Bone marrow (tissue), 2 donors: Measurements from ENCODE around the gene LRRC57.
"Not testable (repeated sequence)": the region's sequence is repeated elsewhere in the genome, so short reads cannot be mapped to it uniquely, and the experiment has no call there.

ENCODE experiments used
- DNase-seq, 2 donors: peaks; one replicate each; lab custom pipeline; 2025; lab: John Stamatoyannopoulos, UW

LRRC57 gene

DNA sequence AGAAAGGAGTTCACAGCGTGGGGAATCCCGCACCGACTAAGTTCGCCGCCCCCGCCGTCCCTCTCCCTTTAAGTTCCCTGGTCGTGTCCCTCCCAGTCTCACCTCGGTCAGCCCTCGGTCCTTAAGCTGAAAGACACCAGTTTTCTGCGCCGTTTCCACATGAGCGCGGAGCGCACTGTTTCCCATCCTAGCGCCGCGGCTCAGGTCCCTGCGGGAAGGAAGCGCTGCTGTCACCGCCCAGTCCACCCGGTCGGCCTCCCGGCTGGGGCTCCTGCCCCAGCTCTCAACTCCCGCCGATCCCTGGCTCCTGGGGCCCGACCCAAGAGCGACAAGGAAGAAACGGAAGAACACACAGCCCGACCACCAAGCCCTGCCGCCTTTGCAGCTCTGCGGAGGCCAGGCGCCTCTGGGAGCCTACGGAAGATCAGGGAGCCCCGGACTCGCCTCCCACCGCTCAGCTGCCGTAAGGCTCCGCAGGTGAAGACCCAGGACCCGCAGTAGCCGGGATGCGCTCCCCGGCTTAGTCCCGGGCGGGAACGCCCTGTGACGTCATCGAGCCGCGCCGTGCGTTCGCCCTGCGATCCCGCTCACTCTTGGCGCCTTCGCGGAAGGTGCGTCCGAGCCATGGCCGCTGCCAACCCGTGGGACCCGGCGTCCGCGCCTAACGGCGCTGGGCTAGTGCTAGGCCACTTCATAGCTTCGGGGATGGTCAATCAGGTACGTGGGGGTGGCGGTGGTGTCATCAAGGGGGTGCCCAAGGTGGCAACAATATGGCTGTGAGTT lies at the start of gene LRRC57, which contains the start of gene HAUS2:
TSS of gene LRRC57 (minus strand) at position 545 of the 783 bp plus-strand sequence. CDS start at position 186, 359 bp downstream.
TSS of gene HAUS2 (plus strand) at position 590 of the 783 bp plus-strand sequence. CDS start at position 625, 35 bp downstream.
- peak; percentile 59 to 81 for DNase-seq

DNA sequence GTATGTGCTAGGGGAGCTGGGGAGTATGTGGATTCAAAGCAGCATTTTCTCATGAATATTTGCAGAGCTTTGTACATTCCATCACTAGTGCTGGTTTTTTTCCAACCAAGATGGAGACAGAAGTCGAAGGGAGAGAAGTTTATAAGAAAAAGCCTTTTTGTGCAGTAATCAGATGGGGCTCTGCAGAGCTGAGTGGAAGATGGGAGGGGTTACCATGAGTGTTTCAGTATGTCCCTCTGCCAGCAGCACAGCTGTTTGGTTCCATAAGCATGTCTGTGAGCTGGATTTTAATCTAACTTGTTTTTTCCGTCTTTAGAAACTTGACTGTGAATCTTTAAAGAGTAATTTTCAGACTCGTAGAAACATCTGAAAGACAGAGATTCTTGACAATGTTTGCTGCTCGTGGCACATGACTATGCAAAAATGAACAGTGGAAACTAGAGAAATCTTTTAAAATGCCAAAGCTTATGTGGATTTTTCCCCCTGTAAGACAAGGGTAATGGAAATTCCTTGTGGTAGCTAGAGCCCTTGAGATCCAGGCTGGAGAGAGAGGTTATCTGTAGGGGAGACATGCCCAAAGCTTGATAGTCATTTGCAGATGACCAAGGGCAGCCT lies 47.1 kb upstream of the LRRC57 start:
- no peak for DNase-seq

DNA sequence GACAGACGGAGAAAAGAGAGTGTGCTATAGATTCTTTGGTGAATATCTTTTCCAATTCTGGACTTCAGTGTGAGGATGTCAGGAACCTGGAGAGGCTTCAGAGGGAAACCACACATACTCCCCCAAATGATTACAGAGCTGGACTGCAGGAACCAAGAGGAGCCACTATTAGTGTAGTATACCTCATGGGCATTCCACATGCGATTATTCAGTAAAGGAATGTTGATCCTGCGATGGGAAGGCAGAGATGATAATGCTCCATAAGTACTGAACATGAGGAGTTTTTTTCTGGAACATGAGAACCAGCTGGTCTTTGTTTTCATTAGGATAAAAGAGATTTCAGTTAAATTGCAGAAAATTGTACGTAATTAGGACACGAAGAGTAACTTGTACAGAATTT lies 45.5 kb upstream of the LRRC57 start:
- no peak for DNase-seq

DNA sequence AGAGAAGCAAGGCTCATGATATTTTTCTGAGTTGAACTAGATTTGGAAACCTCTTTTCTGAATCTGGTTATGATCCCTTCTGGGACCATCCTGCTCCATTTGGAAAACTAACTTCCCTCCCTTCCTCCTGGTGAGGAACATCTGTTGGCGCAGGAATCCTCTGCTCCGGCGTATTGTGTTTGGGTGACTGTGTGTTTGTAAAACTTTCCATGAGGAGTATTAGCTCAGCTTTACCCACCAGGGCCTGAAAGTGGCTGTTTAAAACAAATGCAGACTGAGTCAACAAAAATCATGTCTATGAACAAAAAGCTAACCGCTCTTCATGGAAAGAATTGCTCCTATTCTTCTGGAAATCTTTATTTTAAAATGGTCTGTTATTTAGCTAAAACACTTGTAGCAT lies 44.5 kb upstream of the LRRC57 start:
- no peak for DNase-seq

DNA sequence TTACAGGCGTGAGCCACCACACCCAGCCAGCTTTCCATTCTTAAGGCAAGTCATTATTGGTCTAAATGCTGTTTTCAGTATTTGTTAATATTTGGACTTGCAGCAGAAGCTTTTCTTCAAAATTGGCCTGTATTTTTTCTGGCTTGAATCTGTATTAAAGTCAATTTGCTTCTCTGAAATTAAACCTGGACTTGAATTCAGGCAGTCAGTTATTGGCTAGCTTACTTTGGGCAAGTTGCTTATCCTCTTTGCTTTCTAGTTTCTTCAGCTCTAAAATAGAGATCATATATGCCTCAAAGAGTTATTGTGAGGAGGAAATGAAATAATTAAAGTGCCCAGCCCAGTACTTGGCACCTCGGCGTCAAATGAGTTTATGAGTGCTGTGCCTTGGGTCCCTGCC lies 44.1 kb upstream of the LRRC57 start:
- DNase-seq = no peak

DNA sequence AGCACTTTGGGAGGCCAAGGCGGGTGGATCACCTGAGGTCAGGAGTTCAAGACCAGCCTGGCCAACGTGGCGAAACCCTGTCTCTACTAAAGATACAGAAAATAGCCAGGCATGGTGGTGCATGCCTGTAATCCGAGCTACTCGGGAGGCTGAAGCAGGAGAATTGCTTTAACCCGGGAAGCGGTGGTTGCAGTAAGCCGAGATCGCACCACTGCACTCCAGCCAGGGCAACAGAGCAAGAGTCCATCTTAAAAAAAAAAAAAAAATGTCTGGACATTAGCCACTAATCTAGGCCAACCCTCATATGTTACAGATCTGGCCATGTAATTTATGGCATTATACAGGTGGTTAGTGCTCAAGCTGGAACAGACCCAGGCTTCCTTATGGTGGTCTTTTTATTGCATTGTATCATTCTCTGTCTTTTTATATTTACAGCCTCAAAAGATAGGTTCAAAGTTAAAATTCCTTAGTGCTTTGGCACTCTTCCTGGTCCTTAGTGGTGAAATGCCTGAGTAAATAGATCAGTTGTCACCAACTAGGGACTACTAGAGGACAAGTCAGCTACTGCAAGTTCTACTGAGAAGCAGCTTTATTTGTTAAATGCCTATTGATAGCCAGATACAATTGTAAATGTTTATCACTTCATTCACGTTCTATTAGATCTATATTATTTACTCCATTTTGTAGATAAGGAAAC lies 42.8 kb upstream of the LRRC57 start:
- peak in 1 of 2 donors; percentile 12 for DNase-seq

DNA sequence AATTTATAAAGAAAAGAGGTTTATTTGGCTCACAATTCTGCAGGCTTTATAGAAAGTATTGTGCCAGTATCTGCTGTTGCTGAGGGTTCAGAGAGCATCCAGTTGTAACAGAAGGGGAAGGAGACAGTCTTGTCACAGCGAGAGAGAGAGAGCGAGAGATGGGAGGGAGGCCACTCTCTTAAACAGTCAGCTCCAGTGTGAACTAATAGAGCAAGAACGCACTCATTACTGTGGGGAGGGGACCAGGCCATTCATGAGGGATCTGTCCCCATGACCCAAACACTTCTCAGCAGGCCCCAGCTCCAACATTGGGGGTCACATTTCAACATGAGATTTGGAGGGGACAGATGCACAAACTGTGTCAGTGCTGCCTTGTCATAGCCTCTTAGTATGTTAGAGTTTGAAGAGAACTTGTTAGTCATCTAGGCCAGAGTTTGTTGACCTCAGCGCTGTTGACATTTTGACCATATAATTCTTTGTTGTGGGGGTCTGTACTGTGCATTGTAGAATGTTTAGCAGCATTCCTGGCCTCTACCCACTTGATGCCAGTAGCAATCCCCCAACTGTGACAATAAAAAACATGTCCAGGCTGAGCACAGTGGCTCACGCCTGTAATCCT lies 42.1 kb upstream of the LRRC57 start:
- no peak for DNase-seq

DNA sequence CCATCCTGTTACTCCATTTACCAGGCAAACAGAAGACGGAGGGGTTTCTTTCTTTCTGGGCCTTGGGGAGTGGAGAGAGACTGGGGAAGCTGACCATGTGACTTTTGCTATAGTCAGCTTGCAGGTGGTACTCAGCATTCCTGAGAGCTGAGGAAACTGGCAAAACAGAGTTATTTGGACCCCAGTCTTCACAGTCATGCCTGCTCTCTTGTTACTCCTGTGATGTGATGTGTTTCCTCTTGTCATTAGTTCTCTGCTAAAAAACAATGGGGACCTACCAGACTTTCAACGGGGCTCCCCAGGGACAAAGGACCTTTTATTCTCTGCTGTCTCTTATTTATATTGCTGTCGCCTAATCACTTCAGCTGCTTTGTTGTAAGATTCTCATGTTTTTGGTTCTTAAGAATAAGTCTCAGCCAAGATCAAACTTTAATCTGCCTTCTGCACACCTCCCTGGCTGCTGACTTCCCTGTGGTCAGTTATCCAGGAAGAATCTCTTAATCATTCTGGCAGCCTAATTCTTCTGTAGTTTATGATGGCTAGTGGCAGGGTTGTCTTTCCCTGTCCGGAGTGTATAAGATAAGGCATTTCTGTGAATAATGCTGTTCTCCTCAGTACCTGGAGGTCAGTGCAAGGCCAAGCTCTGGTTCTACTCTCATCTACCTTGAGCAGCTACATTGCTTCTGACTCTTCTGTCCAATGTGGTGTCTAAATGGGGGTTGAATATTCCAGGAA lies 35.6 kb upstream of the LRRC57 start:
- no peak for DNase-seq

DNA sequence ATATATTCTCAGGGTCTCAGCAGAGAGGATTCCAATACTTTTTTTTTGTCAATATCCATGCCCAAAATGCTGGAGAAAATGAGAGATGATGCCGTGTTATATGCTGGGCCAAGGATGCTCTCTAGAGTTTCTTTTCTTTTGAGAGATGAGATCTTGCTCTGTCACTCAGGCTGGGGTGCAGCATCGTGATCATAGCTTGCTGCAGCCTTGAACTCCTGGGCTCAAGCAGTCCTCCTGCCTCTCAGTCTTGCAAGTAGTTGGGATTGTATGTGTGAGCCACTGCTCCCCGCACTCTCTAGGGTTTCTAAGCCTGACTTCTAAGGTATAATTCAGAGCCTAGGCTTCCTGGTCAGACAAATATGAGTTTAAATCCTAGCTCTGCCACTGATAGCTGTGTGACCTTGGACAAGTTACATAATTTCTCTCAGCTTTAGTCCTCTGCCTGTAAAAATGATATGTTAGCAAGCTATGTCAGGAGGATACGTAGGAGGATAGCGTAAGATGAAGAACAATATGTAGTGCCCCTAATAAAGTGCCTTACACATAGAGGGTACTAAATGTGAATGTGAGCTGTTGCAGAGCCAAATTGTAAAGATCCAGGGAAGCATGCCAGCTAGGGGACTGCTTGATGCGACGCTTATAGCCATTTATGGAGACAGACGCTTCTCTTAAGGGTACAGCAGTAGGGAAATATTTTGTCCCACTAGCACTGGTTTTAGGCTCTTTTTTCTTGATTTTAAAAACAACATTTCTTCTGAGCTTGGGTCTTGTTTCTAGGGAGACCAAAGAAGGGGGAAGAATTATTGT lies 34.2 kb upstream of the LRRC57 start:
- no peak for DNase-seq

DNA sequence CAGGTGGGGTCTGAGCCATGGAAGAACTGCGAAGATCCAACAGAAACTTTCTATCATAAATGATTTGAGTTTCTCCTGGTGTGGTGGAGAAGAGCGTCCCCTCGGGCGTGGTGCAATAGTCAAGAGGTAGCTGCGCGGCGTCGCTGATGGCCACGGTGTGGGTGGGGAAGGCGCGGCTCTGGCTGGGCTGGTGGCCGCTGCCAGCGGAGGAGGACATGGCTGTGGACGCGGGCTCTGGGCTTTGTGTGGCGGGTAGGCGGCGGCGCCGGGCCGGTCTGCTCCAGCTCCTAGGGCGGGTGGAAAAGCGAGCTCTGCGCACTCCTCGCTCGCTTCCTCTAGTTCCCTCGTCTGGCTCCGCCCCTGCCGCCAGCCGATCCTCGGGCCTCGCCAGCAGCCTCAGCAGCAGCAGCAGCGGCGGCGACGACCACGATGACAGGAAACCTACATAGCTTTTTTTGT lies 32.7 kb upstream of the LRRC57 start:
- peak; percentile 41 to 86 for DNase-seq

DNA sequence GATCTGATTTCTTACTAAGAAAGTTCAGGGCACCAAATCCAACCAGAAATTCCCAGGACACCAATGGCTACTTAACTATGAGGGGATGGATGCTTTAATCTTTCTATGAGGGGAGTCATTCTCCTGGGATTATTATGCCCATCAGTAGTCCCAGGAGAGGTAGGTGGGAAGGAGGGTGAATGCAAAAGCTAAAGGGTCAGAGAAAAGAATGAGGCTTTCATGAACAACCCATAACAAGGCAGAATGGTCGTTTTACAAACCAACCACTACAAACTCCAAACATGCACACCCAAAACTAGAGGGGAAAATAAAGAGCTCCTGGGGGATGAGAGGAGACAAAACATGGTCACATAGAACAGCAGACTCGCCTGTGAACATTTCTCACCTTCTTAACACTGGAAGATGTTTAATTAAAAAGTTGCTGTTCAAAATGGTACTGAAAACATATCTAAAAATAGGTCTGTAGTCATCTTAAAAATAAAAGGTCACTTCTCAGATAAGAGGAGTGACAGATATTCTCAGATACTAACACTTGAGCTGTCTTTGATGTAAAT lies 30.5 kb upstream of the LRRC57 start:
- no peak for DNase-seq

DNA sequence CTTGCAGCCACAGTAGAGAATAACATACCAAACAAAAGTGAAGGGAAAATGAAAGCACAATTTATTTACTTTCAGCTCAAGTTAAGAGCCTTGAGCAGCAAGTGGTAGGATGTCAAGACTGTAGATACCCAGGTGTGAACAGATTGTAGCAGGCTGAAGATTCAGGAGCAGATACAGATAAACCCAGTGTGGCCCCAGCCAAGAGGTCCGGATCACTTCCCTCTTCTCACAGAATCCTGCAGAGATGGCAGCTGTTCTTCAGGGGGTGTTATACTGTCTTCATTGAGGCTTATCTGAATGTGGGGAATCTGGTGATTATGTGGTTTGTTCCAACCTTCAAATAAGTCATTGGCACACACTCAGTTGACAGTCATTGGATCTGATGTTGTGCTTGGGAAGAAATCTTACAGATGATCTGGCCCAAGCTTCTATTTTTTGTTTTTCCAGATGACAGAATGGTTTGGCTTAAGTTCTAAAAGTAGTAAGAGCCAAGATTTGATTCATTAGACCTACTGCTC lies 29.0 kb upstream of the LRRC57 start:
- DNase-seq = no peak

DNA sequence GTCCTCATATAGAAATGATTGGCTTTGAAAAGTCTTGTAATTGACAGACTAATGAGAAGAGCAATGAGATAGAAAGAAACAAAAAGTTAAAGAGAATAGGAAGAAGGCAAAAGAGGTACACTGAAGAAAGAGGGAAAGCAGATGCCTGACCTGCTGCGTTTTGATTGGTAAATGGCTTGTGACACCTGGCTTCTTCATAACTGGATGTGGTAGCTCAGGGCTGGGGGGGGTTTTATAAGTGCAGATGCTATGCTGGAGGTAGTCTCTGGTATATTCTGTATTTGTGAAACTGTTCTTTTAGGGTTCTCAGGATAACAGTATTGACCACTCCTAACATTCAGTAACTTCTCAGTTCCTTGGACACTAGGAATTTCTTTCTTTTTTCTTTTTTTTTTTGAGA lies 28.2 kb upstream of the LRRC57 start:
- no peak for DNase-seq

DNA sequence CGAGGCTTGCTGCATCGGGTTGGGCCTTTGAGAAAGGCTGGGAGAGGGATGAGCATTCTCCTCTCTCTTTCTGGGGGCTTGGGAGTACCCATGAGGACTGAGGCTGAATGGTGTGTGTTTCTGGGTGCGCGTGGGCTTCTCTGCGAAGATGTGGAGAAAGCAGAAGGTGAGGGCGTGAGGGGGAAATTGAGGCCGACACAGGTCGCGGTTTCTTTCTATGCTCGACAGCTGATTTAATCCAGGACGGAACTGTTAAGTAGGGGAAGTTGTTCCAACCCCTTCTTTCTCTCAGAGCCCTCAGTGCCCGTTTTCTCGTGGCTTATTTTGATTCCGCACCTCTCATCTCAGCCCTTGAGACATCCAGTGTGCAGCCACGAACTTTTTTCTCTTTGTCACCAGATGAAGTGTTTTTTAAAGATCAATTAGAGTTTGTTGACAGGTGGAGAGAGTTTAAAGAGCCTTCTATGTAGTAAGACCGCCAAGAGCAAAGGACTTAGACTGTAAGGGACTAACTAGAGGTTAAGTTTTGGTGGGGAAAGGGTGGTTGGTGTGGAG lies 27.5 kb upstream of the LRRC57 start:
- DNase-seq = peak in 1 of 2 donors; percentile 14

DNA sequence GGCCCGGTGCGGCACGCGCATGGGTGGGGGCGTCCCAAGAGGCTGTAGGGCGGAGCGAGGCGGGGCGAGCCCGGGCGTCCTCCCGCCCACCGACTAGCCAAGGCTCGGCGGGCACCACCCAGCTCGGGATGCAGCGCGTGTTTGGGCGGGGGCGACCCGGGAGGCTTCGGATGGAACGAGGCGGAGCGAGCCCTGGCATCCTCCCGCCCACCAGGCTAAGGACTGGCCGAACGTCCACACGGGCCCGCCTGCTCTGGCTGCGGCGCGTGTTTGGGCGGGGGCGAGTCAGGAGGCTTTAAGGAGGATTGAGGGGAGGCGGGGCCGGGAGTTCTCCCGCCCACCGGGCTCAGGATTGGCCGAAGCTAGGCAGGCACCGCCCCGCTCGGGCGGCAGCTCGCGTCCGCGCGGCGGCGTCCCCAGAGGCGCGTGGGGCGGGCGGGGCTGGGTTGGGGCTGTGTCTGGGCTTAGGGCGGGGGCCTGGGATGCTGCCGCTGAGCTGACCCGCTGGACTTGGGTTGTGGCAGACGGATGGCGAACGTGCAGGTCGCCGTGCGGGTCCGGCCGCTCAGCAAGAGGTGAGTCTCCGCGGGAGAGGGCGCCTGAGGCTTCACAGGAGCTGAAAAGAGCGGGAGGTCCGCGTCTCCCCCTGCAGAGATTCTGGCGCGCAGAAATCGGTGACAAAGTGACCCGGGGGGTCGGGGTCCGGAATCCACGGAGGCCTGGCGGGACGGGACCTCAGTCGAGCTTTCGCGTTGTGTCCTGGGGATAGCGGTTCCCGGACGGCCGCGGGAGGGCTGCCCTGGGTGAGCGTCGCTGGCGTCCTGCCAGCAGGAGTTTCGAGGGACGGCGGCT lies 26.8 kb upstream of the LRRC57 start, which contains the start of gene STARD9:
TSS of gene STARD9 (plus strand) at position 419 of the 852 bp plus-strand sequence. CDS start at position 529, 110 bp downstream.
- DNase-seq = peak; percentile 83 to 94

DNA sequence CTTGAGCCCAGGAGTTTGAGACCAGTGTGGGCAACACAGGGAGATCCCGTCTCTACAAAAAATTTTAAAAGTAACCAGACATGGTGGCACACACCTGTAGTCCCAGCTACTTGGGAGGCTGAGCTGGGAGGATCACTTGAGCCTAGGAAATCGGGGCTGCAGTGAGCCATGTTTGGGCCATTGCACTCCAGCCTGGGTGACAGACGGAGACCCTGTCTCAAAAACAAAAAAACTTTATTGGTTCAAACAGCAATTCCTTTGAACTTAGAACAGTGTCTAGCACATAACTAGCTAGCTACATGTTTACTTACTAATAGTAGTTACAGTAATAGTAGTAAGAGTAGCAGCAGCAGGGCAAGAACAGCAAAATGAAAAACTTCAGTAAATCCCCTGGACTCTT lies 10.1 kb upstream of the LRRC57 start:
- no peak for DNase-seq

DNA sequence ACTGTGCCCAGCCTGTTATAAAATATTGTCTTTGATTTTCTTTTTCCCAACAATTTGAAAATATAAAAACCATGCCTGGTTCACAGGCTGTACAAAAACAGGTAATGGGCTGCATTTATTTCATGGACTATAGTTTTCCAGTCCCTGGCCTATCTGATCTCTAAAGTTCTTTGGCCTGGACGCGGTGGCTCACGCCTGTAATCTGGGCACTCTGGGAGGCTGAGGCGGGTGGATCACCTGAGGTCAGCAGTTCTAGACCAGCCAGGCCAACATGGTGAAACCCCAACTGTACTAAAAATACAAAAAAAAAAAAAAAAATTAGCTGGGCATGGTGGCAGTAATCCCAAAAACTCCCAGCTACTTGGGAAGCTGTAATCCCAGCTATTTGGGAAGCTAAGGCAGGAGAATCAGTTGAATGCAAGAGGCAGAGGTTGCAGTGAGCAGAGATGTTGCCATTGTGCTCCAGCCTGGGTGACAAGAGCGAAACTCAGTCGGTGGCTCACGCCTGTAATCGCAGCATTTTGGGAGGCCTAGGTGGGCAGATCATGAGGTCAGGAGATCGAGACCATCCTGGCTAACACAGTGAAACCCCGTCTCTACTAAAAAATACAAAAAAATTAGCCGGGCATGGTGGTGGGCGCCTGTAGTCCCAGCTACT lies 8.1 kb upstream of the LRRC57 start:
- DNase-seq = not testable (repeated sequence)

DNA sequence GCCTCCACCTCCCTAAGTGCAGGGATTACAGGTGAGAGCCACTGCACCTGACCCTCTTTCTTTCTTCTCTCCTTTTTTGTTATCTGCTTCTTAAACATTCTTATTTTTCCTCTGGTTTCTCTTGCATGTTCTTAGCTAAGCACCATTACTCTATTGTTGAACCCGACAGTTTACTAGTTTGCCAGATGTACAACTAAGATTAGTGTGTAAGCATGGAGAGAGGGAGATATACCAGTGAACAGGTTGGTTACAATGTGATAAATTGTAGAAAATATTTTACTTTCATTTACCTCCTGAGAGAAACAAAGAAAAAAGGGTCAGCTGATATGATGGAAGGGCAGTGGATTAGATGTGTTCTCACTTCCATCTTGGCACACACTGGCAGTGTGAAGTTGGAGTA lies 5.0 kb upstream of the LRRC57 start:
- no peak for DNase-seq
